PC-3 (cell line): Measurements from ENCODE around the gene ALG9. TPM values are rescaled to one million over a fixed set of nuclear protein-coding genes. Genes with fewer than 3 reads are reported as not detected.

ENCODE experiments used
- ATAC-seq: fragments of 200-7000 bp; cut with Tn5 transposase; 2 replicates; pipeline ENCODE4 v1.9.1; 2020; ENCODE audit warnings: mild to moderate bottlenecking, moderate library complexity
- BruUV-seq: library from RNA; stranded (reverse); fragments of 400-500 nt; replicated peaks from 2 replicates; lab custom pipeline; 2021; lab: Mats Ljungman, UMichigan
- CTCF ChIA-PET: fragments of 300-600 bp; sonication (Branson Sonifier 250); formaldehyde crosslinking; loops from one replicate; lab custom pipeline; 2022; ENCODE audit warnings: antibody characterized with exemption; lab: Charles Lee
- POLR2A ChIA-PET: fragments of 300-600 bp; sonication (Branson Sonifier 250); formaldehyde crosslinking; loops from one replicate; lab custom pipeline; 2022; ENCODE audit warnings: antibody characterized with exemption; ENCODE audit not compliant: unreplicated experiment; lab: Charles Lee
- DNase-seq: peaks from one replicate; pipeline ENCODE4 v3.0.0-alpha.2; 2015
- H2AFZ ChIP-seq: fragments of 300-600 bp; sonication (generic); 2 replicates; pipeline ENCODE4 v1.6.0; 2016; ENCODE audit warnings: antibody characterized with exemption, low read length
- H3F3A ChIP-seq: fragments of 300-600 bp; sonication (generic); one replicate; pipeline ENCODE4 v1.6.0; 2017; ENCODE audit warnings: antibody characterized with exemption, low read length, control low read depth, mild to moderate bottlenecking; ENCODE audit not compliant: unreplicated experiment
- H3K27ac ChIP-seq: fragments of 300-600 bp; sonication (generic); 2 replicates; pipeline ENCODE4 v1.5.1; 2016; ENCODE audit warnings: mild to moderate bottlenecking, low read length
- H3K27me3 ChIP-seq: fragments of 300-600 bp; sonication (generic); 2 replicates; pipeline ENCODE4 v1.6.1; 2016; ENCODE audit warnings: low read length, mixed read lengths
- H3K36me3 ChIP-seq: fragments of 300-600 bp; sonication (generic); 2 replicates; pipeline ENCODE4 v1.6.1; 2016; ENCODE audit warnings: low read depth, mixed run types, low read length, mixed read lengths
- H3K4me1 ChIP-seq: fragments of 300-600 bp; sonication (generic); 2 replicates; pipeline ENCODE4 v1.5.1; 2016; ENCODE audit warnings: low read length; ENCODE audit not compliant: insufficient read depth
- H3K4me2 ChIP-seq: fragments of 300-600 bp; sonication (generic); 2 replicates; pipeline ENCODE4 v1.6.0; 2016; ENCODE audit warnings: low read length
- H3K4me3 ChIP-seq: fragments of 300-600 bp; sonication (generic); 2 replicates; pipeline ENCODE4 v1.5.1; 2016; ENCODE audit warnings: mild to moderate bottlenecking, low read length, mixed read lengths
- H3K79me2 ChIP-seq: fragments of 300-600 bp; sonication (generic); 2 replicates; pipeline ENCODE4 v1.6.1; 2017; ENCODE audit warnings: low read length, mixed read lengths
- H3K9ac ChIP-seq: fragments of 300-600 bp; sonication (generic); 2 replicates; pipeline ENCODE4 v1.6.0; 2016; ENCODE audit warnings: mild to moderate bottlenecking, low read length
- H3K9me2 ChIP-seq: fragments of 300-600 bp; sonication (generic); replicated peaks from 2 replicates; pipeline ENCODE4 v1.6.1; 2016; ENCODE audit warnings: mixed run types, low read length, mixed read lengths
- H3K9me3 ChIP-seq: fragments of 300-600 bp; sonication (generic); 2 replicates; pipeline ENCODE4 v1.6.1; 2016; ENCODE audit warnings: low read length, mixed read lengths
- H4K20me1 ChIP-seq: fragments of 300-600 bp; sonication (generic); 2 replicates; pipeline ENCODE4 v1.6.1; 2016; ENCODE audit warnings: low read length, mixed read lengths
- EZH2 ChIP-seq: fragments of 300-600 bp; sonication (generic); IDR thresholded peaks from one replicate; pipeline ENCODE4 v1.6.1; 2017; ENCODE audit warnings: antibody characterized with exemption, mild to moderate bottlenecking, low read length; ENCODE audit not compliant: unreplicated experiment
- EZH2phosphoT487 ChIP-seq: fragments of 300-600 bp; sonication (generic); IDR thresholded peaks from 2 replicates; pipeline ENCODE4 v1.6.1; 2018; ENCODE audit warnings: mild to moderate bottlenecking, antibody characterized with exemption, low read length, borderline replicate concordance
- intact Hi-C: fragments of 100-400 bp; cut with micrococcal nuclease; formaldehyde crosslinking; loops from 2 replicates; pipeline ENCODE4 v1.9.0; 2023
- total RNA-seq: library from RNA; depleted of rRNA; stranded (reverse); fragments of >200 nt; gene quantifications from 2 replicates; pipeline ENCODE4 v1.2.3, GENCODE V29; 2014
- TF ChIP-seq, protein P1 (sequence below): fragments of 300-600 bp; sonication (generic); conservative IDR thresholded peaks from 2 replicates; pipeline ENCODE4 v1.5.1; 2017; ENCODE audit warnings: antibody characterized with exemption, low read depth, mild to moderate bottlenecking, low read length

The ALG9 gene
- total RNA-seq, 1 experiment from 2014 or later, result 34.3 TPM

DNA sequence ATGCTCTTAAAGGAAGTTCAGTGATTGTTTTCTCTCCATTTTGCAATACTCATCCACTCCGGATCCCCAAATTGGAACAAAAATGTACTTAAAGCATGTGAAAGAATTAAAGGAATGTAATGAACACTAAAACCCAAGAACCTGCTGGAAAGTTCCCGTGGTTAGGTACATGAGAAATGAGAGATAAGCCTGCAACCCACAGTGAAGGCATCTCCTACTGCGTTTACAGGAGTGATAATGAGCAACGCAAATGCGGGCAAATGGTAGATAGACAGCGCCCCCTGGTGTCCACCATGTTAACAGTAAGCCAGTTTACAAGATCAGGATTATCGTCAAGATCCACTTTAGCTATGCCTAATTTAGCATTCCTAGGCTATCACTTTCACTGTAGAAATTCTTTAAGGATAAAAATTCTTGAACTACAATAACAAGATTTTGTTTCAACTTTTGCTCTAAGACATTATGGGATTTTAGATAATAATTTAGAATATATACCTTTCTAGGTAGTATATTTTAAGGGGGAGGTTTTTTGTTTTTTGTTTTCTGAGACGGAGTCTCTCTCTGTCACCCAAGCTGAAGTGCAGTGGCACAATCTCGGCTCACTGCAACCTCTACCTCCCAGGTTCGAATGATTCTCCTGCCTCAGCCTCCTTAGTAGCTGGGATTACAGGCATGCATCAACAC lies 29.9 kb downstream of the ALG9 start:
- no peaks in the 10 kb centered on the region for H4K20me1 ChIP-seq
- ATAC-seq, result peak; percentile 69
- H3F3A ChIP-seq, result peaks cover 10% of the 10 kb centered on the region
- H3K79me2 ChIP-seq, result no peaks in the 10 kb centered on the region
- no peaks in the 10 kb centered on the region for H3K9me3 ChIP-seq
- no TSS peak for BruUV-seq
- intact Hi-C loops, result loop anchor here (1.0 kb wide), 4 partner anchors 64 to 387 kb away; partner anchors contain the start of gene SIK2
- peak overlapping the region; percentile 52 for H2AFZ ChIP-seq
- H3K27me3 ChIP-seq, result no peaks in the 10 kb centered on the region
- H3K4me3 ChIP-seq, result no peak overlapping the region
- H3K9me2 ChIP-seq, result no peaks in the 10 kb centered on the region
- no peak overlapping the region for H3K27ac ChIP-seq
- peaks cover 33% of the 10 kb centered on the region; the same call in 1 of the 2 replicates for H3K36me3 ChIP-seq
- ChIA-PET POLR2A (no interaction called here), CTCF (interaction anchor here (0.5 to 1.0 kb wide), 4 partner anchors 10 to 237 kb away, joined by 4 to 5 read pairs (median 4); no protein-coding TSS in a partner anchor)
- peaks cover 30% of the 10 kb centered on the region for H3K4me1 ChIP-seq
- H3K9ac ChIP-seq, result no peak overlapping the region
- TF ChIP-seq, protein P1, sequence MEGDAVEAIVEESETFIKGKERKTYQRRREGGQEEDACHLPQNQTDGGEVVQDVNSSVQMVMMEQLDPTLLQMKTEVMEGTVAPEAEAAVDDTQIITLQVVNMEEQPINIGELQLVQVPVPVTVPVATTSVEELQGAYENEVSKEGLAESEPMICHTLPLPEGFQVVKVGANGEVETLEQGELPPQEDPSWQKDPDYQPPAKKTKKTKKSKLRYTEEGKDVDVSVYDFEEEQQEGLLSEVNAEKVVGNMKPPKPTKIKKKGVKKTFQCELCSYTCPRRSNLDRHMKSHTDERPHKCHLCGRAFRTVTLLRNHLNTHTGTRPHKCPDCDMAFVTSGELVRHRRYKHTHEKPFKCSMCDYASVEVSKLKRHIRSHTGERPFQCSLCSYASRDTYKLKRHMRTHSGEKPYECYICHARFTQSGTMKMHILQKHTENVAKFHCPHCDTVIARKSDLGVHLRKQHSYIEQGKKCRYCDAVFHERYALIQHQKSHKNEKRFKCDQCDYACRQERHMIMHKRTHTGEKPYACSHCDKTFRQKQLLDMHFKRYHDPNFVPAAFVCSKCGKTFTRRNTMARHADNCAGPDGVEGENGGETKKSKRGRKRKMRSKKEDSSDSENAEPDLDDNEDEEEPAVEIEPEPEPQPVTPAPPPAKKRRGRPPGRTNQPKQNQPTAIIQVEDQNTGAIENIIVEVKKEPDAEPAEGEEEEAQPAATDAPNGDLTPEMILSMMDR, result peak; percentile 98
- TF ChIP-seq EZH2phosphoT487 (no peak), EZH2 (no peak)
- DNase-seq, result peak; percentile 92
- H3K4me2 ChIP-seq, result no peak overlapping the region

DNA sequence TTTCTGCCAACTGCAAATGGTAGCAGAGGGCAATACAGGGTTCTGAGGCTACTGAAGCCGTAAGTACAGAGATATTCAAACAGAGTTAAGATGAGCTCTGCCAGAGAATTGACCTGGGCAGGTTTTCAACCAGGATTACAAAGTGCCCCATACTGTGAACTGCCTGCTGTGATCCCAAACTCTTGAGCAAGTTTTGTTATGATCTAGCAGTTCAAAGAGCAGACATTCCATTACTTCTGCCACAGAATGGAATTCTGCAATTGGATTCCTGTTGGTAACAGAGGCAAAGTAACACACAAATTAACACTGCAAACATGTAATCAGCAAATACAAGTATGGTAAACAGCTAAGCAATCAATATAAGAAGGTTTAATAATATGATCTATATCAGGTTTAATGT lies 31.2 kb downstream of the ALG9 start:
- CTCF ChIA-PET, result no interaction called here
- no peaks in the 10 kb centered on the region for H3K79me2 ChIP-seq
- H3K9me2 ChIP-seq, result no peaks in the 10 kb centered on the region
- no peak overlapping the region for H2AFZ ChIP-seq
- H4K20me1 ChIP-seq, result no peaks in the 10 kb centered on the region
- ATAC-seq (no peak), DNase-seq (no peak)
- H3K9me3 ChIP-seq, result no peaks in the 10 kb centered on the region
- no peak overlapping the region for H3K4me2 ChIP-seq
- BruUV-seq, result no TSS peak
- TF ChIP-seq EZH2 (no peak), EZH2phosphoT487 (no peak)
- TF ChIP-seq, protein P1, result no peak
- H3K9ac ChIP-seq, result no peak overlapping the region
- POLR2A ChIA-PET, result no interaction called here
- no peaks in the 10 kb centered on the region for H3F3A ChIP-seq
- H3K27me3 ChIP-seq, result no peaks in the 10 kb centered on the region
- intact Hi-C loops, result no loop called here
- no peak overlapping the region for H3K4me3 ChIP-seq
- H3K36me3 ChIP-seq, result peaks cover 46% of the 10 kb centered on the region; the same call in 1 of the 2 replicates
- H3K4me1 ChIP-seq, result peaks cover 19% of the 10 kb centered on the region
- no peak overlapping the region for H3K27ac ChIP-seq

DNA sequence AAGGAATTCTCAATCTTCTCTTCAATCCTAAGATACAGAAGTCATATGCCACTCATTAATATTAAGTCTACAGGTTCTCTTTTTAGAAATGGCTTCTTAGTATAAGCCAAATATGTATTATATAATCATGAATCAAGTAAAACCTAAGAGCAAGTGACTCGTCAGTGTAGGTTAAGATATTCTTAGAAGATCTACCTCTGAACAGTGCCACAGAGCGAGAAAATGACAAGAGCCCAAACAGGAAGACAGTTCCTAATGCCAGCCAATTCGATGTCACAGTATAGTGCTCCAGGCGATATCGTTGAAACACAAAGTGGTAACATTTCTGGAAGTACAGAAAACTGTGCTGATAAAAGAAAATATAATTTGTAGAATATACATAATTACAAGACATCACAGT lies 33.3 kb downstream of the ALG9 start:
- ChIA-PET CTCF (no interaction called here), POLR2A (no interaction called here)
- Histone ChIP-seq H3K4me1 (peaks cover 12% of the 10 kb centered on the region), H3K27me3 (no peaks in the 10 kb centered on the region), H3K9me2 (no peaks in the 10 kb centered on the region), H3K27ac (no peak overlapping the region), H3K4me3 (no peak overlapping the region), H3F3A (no peaks in the 10 kb centered on the region), H3K4me2 (no peak overlapping the region), H2AFZ (no peak overlapping the region), H3K9ac (no peak overlapping the region), H3K79me2 (no peaks in the 10 kb centered on the region), H3K36me3 (peaks cover 40% of the 10 kb centered on the region; the same call in 1 of the 2 replicates), H4K20me1 (no peaks in the 10 kb centered on the region), H3K9me3 (no peaks in the 10 kb centered on the region)
- TF ChIP-seq, protein P1, result no peak
- TF ChIP-seq EZH2 (no peak), EZH2phosphoT487 (no peak)
- ATAC-seq, result no peak
- DNase-seq, result no peak
- intact Hi-C loops, result no loop called here
- BruUV-seq, result no TSS peak
